ENCODE data around the gene DENND1A.

DENND1A gene

DNA sequence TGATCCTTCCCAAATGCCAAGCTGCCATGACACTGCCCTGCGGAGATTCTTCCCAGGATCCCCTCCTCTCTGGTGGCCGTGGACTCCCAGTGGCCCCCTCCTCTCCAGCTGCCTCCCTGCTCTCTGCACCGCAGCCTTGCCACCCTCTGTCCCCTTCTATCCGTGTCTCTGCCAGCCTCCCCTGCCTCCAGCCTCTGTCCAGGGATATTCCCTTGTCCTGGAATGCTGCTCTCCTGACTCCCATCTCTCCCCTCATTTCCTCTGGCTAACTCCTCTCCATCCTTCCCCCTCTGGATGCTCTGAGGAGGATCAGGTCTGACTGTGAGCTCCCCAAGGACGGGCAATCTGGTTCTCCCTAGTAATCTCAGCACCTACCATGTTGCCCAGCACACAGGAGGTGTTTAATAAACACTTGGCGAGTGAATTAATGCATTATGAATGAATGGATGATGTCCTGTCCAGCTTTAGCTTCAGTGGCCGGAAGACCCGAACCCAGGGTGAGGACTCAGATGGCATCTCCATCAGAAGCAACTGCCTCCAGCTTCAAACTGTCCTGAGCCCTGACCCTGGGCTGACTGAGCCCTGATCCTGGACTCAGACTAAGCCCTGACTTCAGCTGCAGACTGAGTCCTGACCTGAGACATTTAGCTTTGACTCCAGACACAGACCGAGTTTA is 581.5 kb downstream of the DENND1A start:
- H3K4me3 ChIP-seq: no peak overlapping the region
- no peak for DNase-seq (ENCODE audit: low spot score)
- no peak overlapping the region for H3K27ac ChIP-seq
- TF ChIP-seq CTCF (IDR thresholded peaks at IDR 0.05): no peak

DNA sequence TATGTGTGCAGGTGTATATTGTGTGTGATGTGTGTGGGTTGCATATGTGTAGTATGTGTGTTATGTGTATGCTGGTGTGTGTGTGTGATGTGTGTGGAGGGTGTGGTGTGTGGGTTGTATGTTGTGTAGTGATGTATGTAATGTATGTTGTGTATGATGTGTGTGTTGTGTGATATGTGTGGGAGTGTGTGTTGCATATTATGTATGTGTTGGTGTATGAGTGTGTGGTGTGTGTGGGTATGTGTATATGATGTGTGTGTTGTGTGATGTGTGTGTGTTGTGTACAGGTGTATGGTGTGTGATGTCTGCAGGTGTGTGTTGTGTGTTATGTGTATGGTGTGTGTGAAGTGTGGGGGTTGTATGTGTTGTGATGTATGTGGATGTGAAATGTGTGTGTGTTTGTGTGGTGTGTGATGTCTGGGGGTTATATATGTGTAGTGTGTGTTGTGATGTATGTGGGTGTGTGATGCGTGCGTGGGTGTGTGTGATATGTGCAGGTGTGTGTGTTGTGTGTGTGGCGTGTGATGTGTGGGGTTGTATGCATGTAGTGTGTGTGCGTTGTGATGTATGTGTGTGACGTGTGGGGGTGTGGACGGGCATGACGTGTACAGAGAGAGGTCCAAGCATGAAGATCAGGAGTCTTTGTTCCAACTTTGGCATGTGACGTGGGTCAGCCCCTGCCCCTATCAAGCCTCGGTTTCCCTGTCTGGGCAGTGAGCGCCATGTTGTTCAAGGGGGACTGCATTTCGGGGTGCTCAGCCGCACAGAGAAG is 582.5 kb downstream of the DENND1A start:
- H3K4me3 ChIP-seq: no peak overlapping the region
- H3K27ac ChIP-seq: no peak overlapping the region
- TF ChIP-seq CTCF (IDR thresholded peaks at IDR 0.05): no peak
- no peak for DNase-seq (ENCODE audit: low spot score)

GRCh38 chr9:123346826-123347225 is 583.1 kb downstream of the DENND1A start:
- H3K27ac ChIP-seq: no peak overlapping the region
- TF ChIP-seq CTCF (IDR thresholded peaks at IDR 0.05): no peak
- no peak for DNase-seq (ENCODE audit: low spot score)
- no peak overlapping the region for H3K4me3 ChIP-seq

- Histone ChIP-seq H3K27ac (no peak overlapping the region), H3K4me3 (no peak overlapping the region)
- no peak for DNase-seq (ENCODE audit: low spot score)
- no peak for TF ChIP-seq CTCF (IDR thresholded peaks at IDR 0.05)
Observed at GRCh38 chr9:123346026-123346425, 583.9 kb downstream of the DENND1A start.

GRCh38 chr9:123345567-123345955 is 584.4 kb downstream of the DENND1A start:
- TF ChIP-seq CTCF (IDR thresholded peaks at IDR 0.05): no peak
- DNase-seq (ENCODE audit: low spot score): no peak
- Histone ChIP-seq H3K4me3 (no peak overlapping the region), H3K27ac (no peak overlapping the region)

- no peak for TF ChIP-seq CTCF (IDR thresholded peaks at IDR 0.05)
Observed at GRCh38 chr9:123344192-123344949, 585.6 kb downstream of the DENND1A start.

More at GRCh38 chr9:123344192-123344949, 585.6 kb downstream of the DENND1A start:
- Histone ChIP-seq H3K27ac (no peak overlapping the region), H3K4me3 (no peak overlapping the region)
- DNase-seq (ENCODE audit: low spot score): no peak

Measured in coronary artery (tissue), 2 donors.